Fibroblast of pulmonary artery (primary cell): Measurements from ENCODE around the gene CIB2.
A peak's percentile ranks its signal among the peaks of the same experiment; 100 is the strongest.

Source experiments
- DNase-seq: peaks from one replicate; pipeline ENCODE4 v3.0.0-alpha.2; 2010; ENCODE audit warnings: low read depth
- H3K4me3 ChIP-seq: replicated peaks from 2 replicates; pipeline ENCODE4 v1.5.1; 2011; ENCODE audit warnings: low read depth, mild to moderate bottlenecking, control low read depth, low read length, moderate library complexity
- CTCF ChIP-seq: IDR thresholded peaks from 2 replicates; pipeline ENCODE4 v1.5.1; 2011; ENCODE audit warnings: mild to moderate bottlenecking, control low read depth, low read length, inconsistent platforms; ENCODE audit errors: missing control alignments

CIB2 gene

GRCh38 chr15:78098131-78098755 is 33.0 kb downstream of the CIB2 start:
- DNase-seq, result no peak
- TF ChIP-seq CTCF, result no peak
- no peak overlapping the region for H3K4me3 ChIP-seq

GRCh38 chr15:78097667-78098066 is 33.6 kb downstream of the CIB2 start:
- no peak for TF ChIP-seq CTCF
- DNase-seq, result no peak
- no peak overlapping the region for H3K4me3 ChIP-seq

- no peak for TF ChIP-seq CTCF
- DNase-seq, result peak; percentile 90
- no peak overlapping the region for H3K4me3 ChIP-seq
Observed at GRCh38 chr15:78093242-78094020, 37.8 kb downstream of the CIB2 start.

GRCh38 chr15:78092261-78093041 is 38.8 kb downstream of the CIB2 start, which contains the start of gene SH2D7:
Gene SH2D7 (plus strand): TSS chr15:78092561. CDS start chr15:78092585, 24 bp downstream.
- no peak for TF ChIP-seq CTCF
- no peak within 1 kb of the TSS for H3K4me3 ChIP-seq
- no peak for DNase-seq

GRCh38 chr15:78090422-78091063 is 40.7 kb downstream of the CIB2 start:
- TF ChIP-seq CTCF, result no peak
- DNase-seq, result no peak
- H3K4me3 ChIP-seq, result no peak overlapping the region

- no peak overlapping the region for H3K4me3 ChIP-seq
- no peak for TF ChIP-seq CTCF
- no peak for DNase-seq
Observed at GRCh38 chr15:78088773-78089080, 42.5 kb downstream of the CIB2 start.
